WTC11 (cell line): ENCODE data around the gene SFTPD. TPM values are rescaled to one million over a fixed set of nuclear protein-coding genes. Genes with fewer than 3 reads are reported as not detected.
"Not testable (repeated sequence)": the region's sequence is repeated elsewhere in the genome, so short reads cannot be mapped to it uniquely, and the experiment has no call there.

Source experiments
- ATAC-seq: fragments of 200-7000 bp; cut with Tn5 transposase; 2 replicates; pipeline ENCODE4 v1.10.0; 2021; ENCODE audit warnings: mild to moderate bottlenecking, moderate library complexity
- CTCF ChIA-PET: fragments of 300-600 bp; sonication (Branson Sonifier 250); formaldehyde crosslinking; loops from one replicate; lab custom pipeline; 2021; ENCODE audit warnings: antibody characterized with exemption; lab: Charles Lee
- POLR2A ChIA-PET: fragments of 350-600 bp; sonication (Branson Sonifier 250); formaldehyde crosslinking; loops from one replicate; lab custom pipeline; 2021; ENCODE audit warnings: antibody characterized with exemption; lab: Charles Lee
- DNase-seq: peaks from one replicate; pipeline ENCODE4 v3.0.0; 2021; ENCODE audit warnings: low spot score
- H3K27ac Mint-ChIP-seq: 2 replicates; pipeline ENCODE4 v1.8.0; 2021; ENCODE audit warnings: mixed read lengths
- H3K27me3 Mint-ChIP-seq: 2 replicates; pipeline ENCODE4 v1.8.0; 2021; ENCODE audit warnings: low read depth, mild to moderate bottlenecking, moderate library complexity, mixed read lengths
- H3K36me3 Mint-ChIP-seq: 2 replicates; pipeline ENCODE4 v1.8.0; 2021; ENCODE audit warnings: mixed read lengths
- H3K4me1 Mint-ChIP-seq: 2 replicates; pipeline ENCODE4 v1.8.0; 2022; ENCODE audit warnings: mixed read lengths
- H3K4me3 Mint-ChIP-seq: 2 replicates; pipeline ENCODE4 v1.8.0; 2021; ENCODE audit warnings: mild to moderate bottlenecking, moderate library complexity, mixed read lengths
- H3K9me3 Mint-ChIP-seq: 2 replicates; pipeline ENCODE4 v1.8.0; 2021; ENCODE audit warnings: mixed read lengths
- ATF1 ChIP-seq: sonication (generic); formaldehyde crosslinking; IDR thresholded peaks from 2 replicates; pipeline ENCODE4 v1.8.1; 2023; ENCODE audit warnings: mild to moderate bottlenecking, moderate library complexity, missing genetic modification reagents
- CREB1 ChIP-seq: sonication (generic); formaldehyde crosslinking; IDR thresholded peaks from 2 replicates; pipeline ENCODE4 v1.8.0; 2023; ENCODE audit warnings: mild to moderate bottlenecking, missing genetic modification reagents
- ESRRA ChIP-seq: sonication (generic); formaldehyde crosslinking; IDR thresholded peaks from 2 replicates; pipeline ENCODE4 v1.8.1; 2022; ENCODE audit warnings: mild to moderate bottlenecking, missing genetic modification reagents, borderline replicate concordance
- IRF2 ChIP-seq: sonication (generic); formaldehyde crosslinking; IDR thresholded peaks from 2 replicates; pipeline ENCODE4 v1.8.0; 2022; ENCODE audit warnings: low read depth, missing genetic modification reagents, borderline replicate concordance
- JAZF1 ChIP-seq: fragments of 250-450 bp; sonication (Bioruptor Pico); IDR thresholded peaks from 2 replicates; pipeline ENCODE4 v1.9.0; 2021; ENCODE audit warnings: moderate library complexity, mild to moderate bottlenecking, inconsistent platforms
- JUN ChIP-seq: sonication (generic); formaldehyde crosslinking; IDR thresholded peaks from 2 replicates; pipeline ENCODE4 v1.8.0; 2023; ENCODE audit warnings: mild to moderate bottlenecking, missing genetic modification reagents
- KAT7 ChIP-seq: sonication (generic); formaldehyde crosslinking; IDR thresholded peaks from 2 replicates; pipeline ENCODE4 v1.8.1; 2023; ENCODE audit warnings: missing genetic modification reagents, mild to moderate bottlenecking, borderline replicate concordance
- NFATC4 ChIP-seq: fragments of 250-450 bp; sonication (Bioruptor Pico); IDR thresholded peaks from 2 replicates; pipeline ENCODE4 v1.9.0; 2021; ENCODE audit warnings: mild to moderate bottlenecking
- NFE2L1 ChIP-seq: sonication (generic); formaldehyde crosslinking; IDR thresholded peaks from 2 replicates; pipeline ENCODE4 v1.8.1; 2023; ENCODE audit warnings: missing genetic modification reagents
- PRRX2 ChIP-seq: fragments of 250-450 bp; sonication (Bioruptor Pico); IDR thresholded peaks from 2 replicates; pipeline ENCODE4 v1.8.0; 2021; ENCODE audit warnings: mild to moderate bottlenecking
- SOX15 ChIP-seq: fragments of 250-450 bp; sonication (Bioruptor Pico); IDR thresholded peaks from 2 replicates; pipeline ENCODE4 v1.9.0; 2021; ENCODE audit warnings: mild to moderate bottlenecking
- SP1 ChIP-seq: sonication (generic); formaldehyde crosslinking; conservative IDR thresholded peaks from 2 replicates; pipeline ENCODE4 v1.8.1; 2022; ENCODE audit warnings: missing genetic modification reagents
- ZNF219 ChIP-seq: sonication (generic); formaldehyde crosslinking; IDR thresholded peaks from 2 replicates; pipeline ENCODE4 v1.8.0; 2023; ENCODE audit warnings: missing genetic modification reagents, mild to moderate bottlenecking, borderline replicate concordance
- ZNF263 ChIP-seq: sonication (generic); formaldehyde crosslinking; IDR thresholded peaks from 2 replicates; pipeline ENCODE4 v1.8.1; 2022; ENCODE audit warnings: low read depth, mild to moderate bottlenecking, moderate library complexity, missing genetic modification reagents
- ZNF317 ChIP-seq: sonication (generic); formaldehyde crosslinking; IDR thresholded peaks from 2 replicates; pipeline ENCODE4 v1.8.1; 2023; ENCODE audit warnings: low read depth, mild to moderate bottlenecking, moderate library complexity, missing genetic modification reagents, borderline replicate concordance
- ZNF416 ChIP-seq: fragments of 250-450 bp; sonication (Bioruptor Pico); IDR thresholded peaks from 2 replicates; pipeline ENCODE4 v1.9.0; 2021; ENCODE audit warnings: mild to moderate bottlenecking, inconsistent platforms
- ZNF671 ChIP-seq: fragments of 250-450 bp; sonication (Bioruptor Pico); IDR thresholded peaks from 2 replicates; pipeline ENCODE4 v1.8.0; 2021; ENCODE audit warnings: mild to moderate bottlenecking
- total RNA-seq: library from RNA; stranded (reverse); gene quantifications from 3 replicates; pipeline ENCODE4 v1.2.3, GENCODE V29; 2021
- TF ChIP-seq, protein P1 (sequence below): sonication (generic); formaldehyde crosslinking; conservative IDR thresholded peaks from 2 replicates; pipeline ENCODE4 v1.8.1; 2022; ENCODE audit warnings: mild to moderate bottlenecking, missing genetic modification reagents
- TF ChIP-seq, protein P2 (sequence below): sonication (generic); formaldehyde crosslinking; IDR thresholded peaks from 2 replicates; pipeline ENCODE4 v1.8.1; 2023; ENCODE audit warnings: mild to moderate bottlenecking, moderate library complexity, missing genetic modification reagents
- TF ChIP-seq, protein P3 (sequence below): sonication (generic); formaldehyde crosslinking; IDR thresholded peaks from 2 replicates; pipeline ENCODE4 v1.8.1; 2022; ENCODE audit warnings: mild to moderate bottlenecking, missing genetic modification reagents, moderate library complexity, borderline replicate concordance
- TF ChIP-seq, protein P4 (sequence below): sonication (generic); formaldehyde crosslinking; IDR thresholded peaks from 2 replicates; pipeline ENCODE4 v1.8.1; 2022; ENCODE audit warnings: mild to moderate bottlenecking, moderate library complexity, missing genetic modification reagents
- TF ChIP-seq, protein P5 (sequence below): sonication (generic); formaldehyde crosslinking; IDR thresholded peaks from 2 replicates; pipeline ENCODE4 v1.8.0; 2023; ENCODE audit warnings: missing genetic modification reagents, mild to moderate bottlenecking, borderline replicate concordance
- TF ChIP-seq, protein P6 (sequence below): sonication (generic); formaldehyde crosslinking; IDR thresholded peaks from 2 replicates; pipeline ENCODE4 v1.8.0; 2023; ENCODE audit warnings: missing genetic modification reagents

SFTPD gene
- total RNA-seq, 1 experiment from 2014 or later, result 0.66 TPM

DNA sequence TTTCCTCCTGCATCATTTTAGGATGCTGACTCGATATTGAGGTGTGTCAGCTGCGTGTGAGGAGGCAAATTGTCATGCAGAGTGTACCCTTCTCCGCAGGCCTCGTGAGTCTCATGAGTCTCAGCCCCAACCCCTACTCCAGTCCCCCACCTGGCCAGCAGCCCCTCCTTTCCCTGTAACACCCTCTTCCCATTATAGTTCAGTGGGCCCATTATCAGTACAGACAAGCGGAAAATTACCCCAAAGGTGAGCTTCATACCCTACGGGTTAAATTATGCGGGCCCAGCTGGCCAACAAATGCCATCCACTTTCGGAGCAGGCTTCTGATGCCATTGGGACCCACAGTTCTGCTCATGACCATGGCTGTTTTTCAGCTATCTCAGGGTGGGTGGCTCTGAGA lies 25.2 kb downstream of the SFTPD start:
- no peak overlapping the region for H3K4me3 Mint-ChIP-seq
- ChIA-PET POLR2A (no interaction called here), CTCF (no interaction called here)
- H3K9me3 Mint-ChIP-seq, result peaks cover 14% of the 10 kb centered on the region
- no peak for DNase-seq
- no peaks in the 10 kb centered on the region for H3K27me3 Mint-ChIP-seq
- peaks cover 11% of the 10 kb centered on the region for H3K36me3 Mint-ChIP-seq
- 0 out of 2 replicates have a peak, but pooled peaks cover 2% of the 10 kb centered on the region for H3K4me1 Mint-ChIP-seq
- TF ChIP-seq JAZF1 (CRISPR knock-in tag), result no peak
- no peak for TF ChIP-seq ZNF263 (CRISPR knock-in tag)
- no peak for TF ChIP-seq PRRX2 (CRISPR knock-in tag)
- TF ChIP-seq, protein P1, sequence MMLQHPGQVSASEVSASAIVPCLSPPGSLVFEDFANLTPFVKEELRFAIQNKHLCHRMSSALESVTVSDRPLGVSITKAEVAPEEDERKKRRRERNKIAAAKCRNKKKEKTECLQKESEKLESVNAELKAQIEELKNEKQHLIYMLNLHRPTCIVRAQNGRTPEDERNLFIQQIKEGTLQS (CRISPR knock-in tag), result no peak
- no peak for TF ChIP-seq CREB1 (CRISPR knock-in tag)
- TF ChIP-seq SOX15 (CRISPR knock-in tag), result no peak
- TF ChIP-seq KAT7 (CRISPR knock-in tag), result no peak
- TF ChIP-seq, protein P2, sequence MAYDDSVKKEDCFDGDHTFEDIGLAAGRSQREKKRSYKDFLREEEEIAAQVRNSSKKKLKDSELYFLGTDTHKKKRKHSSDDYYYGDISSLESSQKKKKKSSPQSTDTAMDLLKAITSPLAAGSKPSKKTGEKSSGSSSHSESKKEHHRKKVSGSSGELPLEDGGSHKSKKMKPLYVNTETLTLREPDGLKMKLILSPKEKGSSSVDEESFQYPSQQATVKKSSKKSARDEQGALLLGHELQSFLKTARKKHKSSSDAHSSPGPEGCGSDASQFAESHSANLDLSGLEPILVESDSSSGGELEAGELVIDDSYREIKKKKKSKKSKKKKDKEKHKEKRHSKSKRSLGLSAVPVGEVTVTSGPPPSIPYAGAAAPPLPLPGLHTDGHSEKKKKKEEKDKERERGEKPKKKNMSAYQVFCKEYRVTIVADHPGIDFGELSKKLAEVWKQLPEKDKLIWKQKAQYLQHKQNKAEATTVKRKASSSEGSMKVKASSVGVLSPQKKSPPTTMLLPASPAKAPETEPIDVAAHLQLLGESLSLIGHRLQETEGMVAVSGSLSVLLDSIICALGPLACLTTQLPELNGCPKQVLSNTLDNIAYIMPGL (CRISPR knock-in tag), result no peak
- no peak for TF ChIP-seq ATF1 (CRISPR knock-in tag)
- TF ChIP-seq NFE2L1, result no peak
- TF ChIP-seq, protein P3, sequence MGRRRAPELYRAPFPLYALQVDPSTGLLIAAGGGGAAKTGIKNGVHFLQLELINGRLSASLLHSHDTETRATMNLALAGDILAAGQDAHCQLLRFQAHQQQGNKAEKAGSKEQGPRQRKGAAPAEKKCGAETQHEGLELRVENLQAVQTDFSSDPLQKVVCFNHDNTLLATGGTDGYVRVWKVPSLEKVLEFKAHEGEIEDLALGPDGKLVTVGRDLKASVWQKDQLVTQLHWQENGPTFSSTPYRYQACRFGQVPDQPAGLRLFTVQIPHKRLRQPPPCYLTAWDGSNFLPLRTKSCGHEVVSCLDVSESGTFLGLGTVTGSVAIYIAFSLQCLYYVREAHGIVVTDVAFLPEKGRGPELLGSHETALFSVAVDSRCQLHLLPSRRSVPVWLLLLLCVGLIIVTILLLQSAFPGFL, result no peak
- no peak for TF ChIP-seq ESRRA (CRISPR knock-in tag)
- TF ChIP-seq SP1, result no peak
- H3K27ac Mint-ChIP-seq, result no peak overlapping the region
- ATAC-seq, result no peak

DNA sequence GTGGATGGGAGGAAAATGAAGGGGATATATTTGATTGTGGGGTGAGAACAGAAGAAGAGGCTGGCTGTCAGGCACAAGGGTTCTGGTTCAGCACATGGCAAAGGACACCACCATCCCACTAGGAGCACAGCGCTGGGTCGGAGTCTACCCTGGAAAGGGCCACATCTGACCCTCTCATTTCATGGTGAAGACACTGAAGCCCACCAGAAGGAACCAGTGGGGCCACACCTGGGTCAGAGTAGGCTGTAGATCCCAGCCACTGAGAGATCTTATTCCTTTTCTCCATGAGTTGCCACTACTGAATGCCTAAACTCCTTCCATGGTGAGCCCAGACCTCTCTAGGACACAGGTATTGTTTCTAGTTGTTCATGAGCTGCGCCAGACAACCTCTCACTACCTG lies 25.8 kb downstream of the SFTPD start:
- Mint-ChIP-seq H3K4me1 (0 out of 2 replicates have a peak, but pooled peaks cover 2% of the 10 kb centered on the region), H3K36me3 (peaks cover 11% of the 10 kb centered on the region), H3K4me3 (no peak overlapping the region), H3K9me3 (peaks cover 14% of the 10 kb centered on the region), H3K27me3 (no peaks in the 10 kb centered on the region), H3K27ac (no peak overlapping the region)
- TF ChIP-seq SP1 (no peak), ZNF671 (CRISPR knock-in tag) (no peak), NFATC4 (CRISPR knock-in tag) (no peak), JUN (no peak), IRF2 (CRISPR knock-in tag) (no peak), ZNF416 (CRISPR knock-in tag) (no peak), ZNF219 (CRISPR knock-in tag) (no peak), ZNF317 (no peak)
- TF ChIP-seq, protein P4, sequence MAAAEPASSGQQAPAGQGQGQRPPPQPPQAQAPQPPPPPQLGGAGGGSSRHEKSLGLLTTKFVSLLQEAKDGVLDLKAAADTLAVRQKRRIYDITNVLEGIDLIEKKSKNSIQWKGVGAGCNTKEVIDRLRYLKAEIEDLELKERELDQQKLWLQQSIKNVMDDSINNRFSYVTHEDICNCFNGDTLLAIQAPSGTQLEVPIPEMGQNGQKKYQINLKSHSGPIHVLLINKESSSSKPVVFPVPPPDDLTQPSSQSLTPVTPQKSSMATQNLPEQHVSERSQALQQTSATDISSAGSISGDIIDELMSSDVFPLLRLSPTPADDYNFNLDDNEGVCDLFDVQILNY (CRISPR knock-in tag), result no peak
- TF ChIP-seq, protein P5, sequence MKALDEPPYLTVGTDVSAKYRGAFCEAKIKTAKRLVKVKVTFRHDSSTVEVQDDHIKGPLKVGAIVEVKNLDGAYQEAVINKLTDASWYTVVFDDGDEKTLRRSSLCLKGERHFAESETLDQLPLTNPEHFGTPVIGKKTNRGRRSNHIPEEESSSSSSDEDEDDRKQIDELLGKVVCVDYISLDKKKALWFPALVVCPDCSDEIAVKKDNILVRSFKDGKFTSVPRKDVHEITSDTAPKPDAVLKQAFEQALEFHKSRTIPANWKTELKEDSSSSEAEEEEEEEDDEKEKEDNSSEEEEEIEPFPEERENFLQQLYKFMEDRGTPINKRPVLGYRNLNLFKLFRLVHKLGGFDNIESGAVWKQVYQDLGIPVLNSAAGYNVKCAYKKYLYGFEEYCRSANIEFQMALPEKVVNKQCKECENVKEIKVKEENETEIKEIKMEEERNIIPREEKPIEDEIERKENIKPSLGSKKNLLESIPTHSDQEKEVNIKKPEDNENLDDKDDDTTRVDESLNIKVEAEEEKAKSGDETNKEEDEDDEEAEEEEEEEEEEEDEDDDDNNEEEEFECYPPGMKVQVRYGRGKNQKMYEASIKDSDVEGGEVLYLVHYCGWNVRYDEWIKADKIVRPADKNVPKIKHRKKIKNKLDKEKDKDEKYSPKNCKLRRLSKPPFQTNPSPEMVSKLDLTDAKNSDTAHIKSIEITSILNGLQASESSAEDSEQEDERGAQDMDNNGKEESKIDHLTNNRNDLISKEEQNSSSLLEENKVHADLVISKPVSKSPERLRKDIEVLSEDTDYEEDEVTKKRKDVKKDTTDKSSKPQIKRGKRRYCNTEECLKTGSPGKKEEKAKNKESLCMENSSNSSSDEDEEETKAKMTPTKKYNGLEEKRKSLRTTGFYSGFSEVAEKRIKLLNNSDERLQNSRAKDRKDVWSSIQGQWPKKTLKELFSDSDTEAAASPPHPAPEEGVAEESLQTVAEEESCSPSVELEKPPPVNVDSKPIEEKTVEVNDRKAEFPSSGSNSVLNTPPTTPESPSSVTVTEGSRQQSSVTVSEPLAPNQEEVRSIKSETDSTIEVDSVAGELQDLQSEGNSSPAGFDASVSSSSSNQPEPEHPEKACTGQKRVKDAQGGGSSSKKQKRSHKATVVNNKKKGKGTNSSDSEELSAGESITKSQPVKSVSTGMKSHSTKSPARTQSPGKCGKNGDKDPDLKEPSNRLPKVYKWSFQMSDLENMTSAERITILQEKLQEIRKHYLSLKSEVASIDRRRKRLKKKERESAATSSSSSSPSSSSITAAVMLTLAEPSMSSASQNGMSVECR (CRISPR knock-in tag), result no peak
- TF ChIP-seq, protein P6, sequence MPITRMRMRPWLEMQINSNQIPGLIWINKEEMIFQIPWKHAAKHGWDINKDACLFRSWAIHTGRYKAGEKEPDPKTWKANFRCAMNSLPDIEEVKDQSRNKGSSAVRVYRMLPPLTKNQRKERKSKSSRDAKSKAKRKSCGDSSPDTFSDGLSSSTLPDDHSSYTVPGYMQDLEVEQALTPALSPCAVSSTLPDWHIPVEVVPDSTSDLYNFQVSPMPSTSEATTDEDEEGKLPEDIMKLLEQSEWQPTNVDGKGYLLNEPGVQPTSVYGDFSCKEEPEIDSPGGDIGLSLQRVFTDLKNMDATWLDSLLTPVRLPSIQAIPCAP (CRISPR knock-in tag), result no peak
- DNase-seq (no peak), ATAC-seq (no peak)
- ChIA-PET CTCF (no interaction called here), POLR2A (no interaction called here)

DNA sequence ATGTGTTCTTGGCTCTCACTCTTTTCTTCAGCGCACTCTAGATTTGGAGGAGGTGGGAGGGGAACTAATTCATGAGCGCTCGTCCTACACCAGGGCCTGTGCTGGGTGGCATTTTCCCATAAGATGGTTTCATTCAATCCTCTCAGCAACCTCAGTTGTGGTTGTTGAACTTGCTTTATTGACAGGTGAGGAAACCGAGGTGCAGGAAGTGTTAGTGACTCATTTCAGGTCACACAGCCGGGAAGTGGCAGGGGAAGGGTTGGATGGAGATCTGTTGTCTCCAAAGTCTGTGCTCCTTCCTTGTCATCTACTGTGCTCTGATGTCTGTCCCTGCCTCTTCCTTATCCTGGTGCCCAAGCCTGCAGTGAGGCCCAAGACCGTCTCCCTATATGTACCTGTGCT lies 26.9 kb downstream of the SFTPD start:
- H3K36me3 Mint-ChIP-seq, DNase-seq, ATAC-seq, H3K27me3 Mint-ChIP-seq, H3K4me3 Mint-ChIP-seq, H3K4me1 Mint-ChIP-seq, H3K27ac Mint-ChIP-seq, CTCF ChIA-PET, POLR2A ChIA-PET: not testable (repeated sequence)
- H3K9me3 Mint-ChIP-seq, result peaks cover 11% of the 10 kb centered on the region

DNA sequence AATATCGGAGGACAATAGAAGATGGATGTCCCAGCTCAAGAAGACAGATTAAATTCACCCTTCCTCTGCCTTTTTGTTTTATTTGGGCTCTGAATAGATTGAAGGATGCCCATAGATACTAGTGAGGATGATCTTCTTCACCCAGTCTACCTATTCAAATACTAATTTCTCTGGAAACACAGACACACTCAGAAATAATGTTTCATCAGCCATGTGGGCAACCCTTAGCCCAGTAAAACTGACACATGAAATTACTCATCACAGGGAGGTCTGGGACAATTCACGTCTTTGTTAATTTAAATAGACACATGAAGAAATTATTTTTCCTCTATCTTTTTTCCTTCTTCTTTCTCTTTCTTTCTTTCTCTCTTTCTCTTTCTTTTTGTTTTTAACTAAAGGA lies 33.1 kb downstream of the SFTPD start:
- DNase-seq, H3K36me3 Mint-ChIP-seq, CTCF ChIA-PET, ATAC-seq, H3K9me3 Mint-ChIP-seq, POLR2A ChIA-PET, H3K27me3 Mint-ChIP-seq, H3K4me3 Mint-ChIP-seq, H3K4me1 Mint-ChIP-seq, H3K27ac Mint-ChIP-seq: not testable (repeated sequence)
